SK-N-SH treated with all-trans-retinoic acid at 6 μM for 48 hours (cell line): ENCODE measurements around the gene KRT73.

Experiments
- ARNTL ChIP-seq: fragments of 450-650 bp; formaldehyde crosslinking; IDR thresholded peaks from 2 replicates; pipeline ENCODE4 v1.5.0; 2020; ENCODE audit warnings: low read depth, mild to moderate bottlenecking, moderate library complexity, borderline replicate concordance
- ESRRG ChIP-seq: fragments of 250-450 bp; sonication (Bioruptor Pico); IDR thresholded peaks from 2 replicates; pipeline ENCODE4 v1.6.1; 2021; ENCODE audit warnings: mild to moderate bottlenecking
- PPARA ChIP-seq: fragments of 250-450 bp; sonication (Bioruptor Pico); IDR thresholded peaks from 2 replicates; pipeline ENCODE4 v1.5.0; 2020; ENCODE audit warnings: mild to moderate bottlenecking, borderline replicate concordance
- RARB ChIP-seq: fragments of 250-450 bp; sonication (Bioruptor Pico); IDR thresholded peaks from 2 replicates; pipeline ENCODE4 v1.8.0; 2021; ENCODE audit warnings: mild to moderate bottlenecking, moderate library complexity
- SNAI2 ChIP-seq: fragments of 250-450 bp; sonication (Bioruptor Pico); IDR thresholded peaks from 2 replicates; pipeline ENCODE4 v1.5.0; 2020; ENCODE audit warnings: mild to moderate bottlenecking, moderate library complexity
- ZC3H10 ChIP-seq: fragments of 250-450 bp; sonication (Bioruptor Pico); IDR thresholded peaks from 2 replicates; pipeline ENCODE4 v1.5.1; 2021; ENCODE audit warnings: mild to moderate bottlenecking, moderate library complexity
- ZFP3 ChIP-seq: fragments of 250-450 bp; sonication (Bioruptor Pico); IDR thresholded peaks from 2 replicates; pipeline ENCODE4 v1.5.0; 2020; ENCODE audit warnings: mild to moderate bottlenecking, moderate library complexity
- ZFP30 ChIP-seq: fragments of 450-650 bp; formaldehyde crosslinking; IDR thresholded peaks from 2 replicates; pipeline ENCODE4 v1.5.0; 2022; ENCODE audit warnings: mild to moderate bottlenecking, moderate library complexity
- ZNF70 ChIP-seq: fragments of 450-650 bp; formaldehyde crosslinking; IDR thresholded peaks from 2 replicates; pipeline ENCODE4 v1.5.0; 2020; ENCODE audit warnings: mild to moderate bottlenecking, moderate library complexity
- ZNF8 ChIP-seq: fragments of 450-650 bp; formaldehyde crosslinking; IDR thresholded peaks from 2 replicates; pipeline ENCODE4 v1.5.0; 2020; ENCODE audit warnings: mild to moderate bottlenecking, moderate library complexity
- TF ChIP-seq, protein P1 (sequence below): fragments of 250-450 bp; sonication (Bioruptor Pico); IDR thresholded peaks from 2 replicates; pipeline ENCODE4 v1.8.0; 2020; ENCODE audit warnings: mild to moderate bottlenecking, moderate library complexity, borderline replicate concordance
- TF ChIP-seq, protein P2 (sequence below): fragments of 250-450 bp; sonication (Bioruptor Pico); IDR thresholded peaks from 2 replicates; pipeline ENCODE4 v1.5.1; 2021; ENCODE audit warnings: mild to moderate bottlenecking, moderate library complexity

DNA sequence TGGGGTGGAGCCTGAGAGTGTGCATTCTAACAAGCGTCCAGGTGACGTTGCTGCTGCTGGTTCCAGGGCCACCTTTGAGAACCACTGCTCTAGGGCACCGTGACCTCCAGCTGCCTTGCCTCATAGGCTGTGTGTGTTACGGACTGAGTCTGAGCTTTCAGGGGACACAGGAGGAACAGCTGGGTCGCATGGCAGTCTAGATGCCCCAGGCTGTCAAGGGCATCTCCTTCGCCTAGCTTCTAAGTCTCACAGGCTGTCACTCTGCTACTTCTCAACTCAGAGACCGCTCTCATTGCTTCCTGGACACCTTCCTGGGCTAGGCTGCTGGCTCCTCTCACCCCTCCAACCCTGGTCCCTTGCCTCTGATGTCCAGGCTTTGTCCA lies 965 bp downstream of the KRT73 start:
- no peak for TF ChIP-seq ZNF8
- no peak for TF ChIP-seq ARNTL (CRISPR knock-in tag)
- TF ChIP-seq RARB (CRISPR knock-in tag) = no peak
- no peak for TF ChIP-seq ZFP30 (CRISPR knock-in tag)
- no peak for TF ChIP-seq ZC3H10
- TF ChIP-seq PPARA = no peak
- TF ChIP-seq ZFP3 (CRISPR knock-in tag) = no peak
- TF ChIP-seq, protein P1, sequence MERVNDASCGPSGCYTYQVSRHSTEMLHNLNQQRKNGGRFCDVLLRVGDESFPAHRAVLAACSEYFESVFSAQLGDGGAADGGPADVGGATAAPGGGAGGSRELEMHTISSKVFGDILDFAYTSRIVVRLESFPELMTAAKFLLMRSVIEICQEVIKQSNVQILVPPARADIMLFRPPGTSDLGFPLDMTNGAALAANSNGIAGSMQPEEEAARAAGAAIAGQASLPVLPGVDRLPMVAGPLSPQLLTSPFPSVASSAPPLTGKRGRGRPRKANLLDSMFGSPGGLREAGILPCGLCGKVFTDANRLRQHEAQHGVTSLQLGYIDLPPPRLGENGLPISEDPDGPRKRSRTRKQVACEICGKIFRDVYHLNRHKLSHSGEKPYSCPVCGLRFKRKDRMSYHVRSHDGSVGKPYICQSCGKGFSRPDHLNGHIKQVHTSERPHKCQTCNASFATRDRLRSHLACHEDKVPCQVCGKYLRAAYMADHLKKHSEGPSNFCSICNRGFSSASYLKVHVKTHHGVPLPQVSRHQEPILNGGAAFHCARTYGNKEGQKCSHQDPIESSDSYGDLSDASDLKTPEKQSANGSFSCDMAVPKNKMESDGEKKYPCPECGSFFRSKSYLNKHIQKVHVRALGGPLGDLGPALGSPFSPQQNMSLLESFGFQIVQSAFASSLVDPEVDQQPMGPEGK (CRISPR knock-in tag) = no peak
- no peak for TF ChIP-seq SNAI2 (CRISPR knock-in tag)
- TF ChIP-seq ESRRG (CRISPR knock-in tag) = no peak
- TF ChIP-seq ZNF70 (CRISPR knock-in tag) = no peak
- TF ChIP-seq, protein P2, sequence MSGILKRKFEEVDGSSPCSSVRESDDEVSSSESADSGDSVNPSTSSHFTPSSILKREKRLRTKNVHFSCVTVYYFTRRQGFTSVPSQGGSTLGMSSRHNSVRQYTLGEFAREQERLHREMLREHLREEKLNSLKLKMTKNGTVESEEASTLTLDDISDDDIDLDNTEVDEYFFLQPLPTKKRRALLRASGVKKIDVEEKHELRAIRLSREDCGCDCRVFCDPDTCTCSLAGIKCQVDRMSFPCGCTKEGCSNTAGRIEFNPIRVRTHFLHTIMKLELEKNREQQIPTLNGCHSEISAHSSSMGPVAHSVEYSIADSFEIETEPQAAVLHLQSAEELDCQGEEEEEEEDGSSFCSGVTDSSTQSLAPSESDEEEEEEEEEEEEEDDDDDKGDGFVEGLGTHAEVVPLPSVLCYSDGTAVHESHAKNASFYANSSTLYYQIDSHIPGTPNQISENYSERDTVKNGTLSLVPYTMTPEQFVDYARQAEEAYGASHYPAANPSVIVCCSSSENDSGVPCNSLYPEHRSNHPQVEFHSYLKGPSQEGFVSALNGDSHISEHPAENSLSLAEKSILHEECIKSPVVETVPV = no peak
